ENCODE results near the gene RFTN1.
"Not testable (repeated sequence)": the region's sequence is repeated elsewhere in the genome, so short reads cannot be mapped to it uniquely, and the experiment has no call there.

The RFTN1 gene

DNA sequence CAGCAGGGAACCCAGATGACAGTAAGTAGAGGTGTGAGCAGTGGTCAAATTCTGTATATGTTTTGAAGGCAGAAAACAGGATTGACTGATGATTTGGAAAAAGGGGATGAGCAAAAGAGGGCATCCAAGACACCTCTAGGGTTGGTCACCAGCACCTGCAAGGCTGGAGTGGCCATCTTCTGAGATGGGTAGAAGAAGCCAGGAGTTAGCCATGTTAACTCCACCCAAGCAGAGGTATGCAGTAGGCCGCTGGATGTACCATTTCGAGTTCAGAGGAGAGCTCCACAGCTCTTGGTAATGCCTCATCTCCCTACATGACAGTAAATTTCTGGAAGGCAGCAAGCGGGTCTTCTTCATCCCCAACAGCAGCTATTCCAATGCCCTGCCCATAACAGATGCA lies 7.0 kb downstream of the RFTN1 start:
- no peak for DNase-seq

DNA sequence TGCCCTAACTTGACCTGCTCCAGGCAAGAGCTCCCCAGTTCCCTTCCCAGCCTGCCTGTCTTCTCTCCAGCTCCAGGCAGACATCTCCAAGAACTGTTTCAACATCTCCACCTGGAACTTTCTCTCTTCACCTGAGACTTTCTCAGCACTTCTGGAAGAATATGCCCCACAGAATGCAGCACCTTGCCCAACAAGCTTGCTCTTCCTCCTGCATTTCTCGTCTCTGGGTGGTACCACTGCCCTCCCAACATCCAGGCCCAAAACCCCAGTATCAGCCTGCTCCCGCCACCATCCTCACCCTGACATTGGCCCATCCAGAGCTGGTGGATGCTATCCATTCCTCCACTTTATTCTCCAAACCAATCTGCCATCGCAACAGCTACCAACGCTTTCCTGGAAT lies 8.8 kb downstream of the RFTN1 start:
- no peak for DNase-seq

DNA sequence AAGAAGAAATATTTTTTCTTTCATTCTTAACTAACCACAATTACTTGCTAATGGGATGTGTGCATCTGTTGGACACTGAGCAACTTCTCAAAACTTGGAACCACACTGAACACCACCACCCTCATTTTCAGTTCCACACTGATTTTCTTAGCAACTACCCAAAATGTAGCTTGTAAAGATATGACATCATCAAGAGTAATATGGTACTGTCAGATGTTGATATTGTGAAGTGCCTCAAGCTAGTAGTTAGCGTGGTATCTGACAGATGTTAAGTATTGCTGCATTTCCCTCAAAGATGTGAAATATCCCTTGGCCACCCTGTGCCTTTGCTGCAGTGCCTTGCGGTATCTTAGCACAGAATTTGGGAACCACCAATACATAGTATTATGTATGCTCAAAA lies 9.3 kb downstream of the RFTN1 start:
- DNase-seq: no peak

DNA sequence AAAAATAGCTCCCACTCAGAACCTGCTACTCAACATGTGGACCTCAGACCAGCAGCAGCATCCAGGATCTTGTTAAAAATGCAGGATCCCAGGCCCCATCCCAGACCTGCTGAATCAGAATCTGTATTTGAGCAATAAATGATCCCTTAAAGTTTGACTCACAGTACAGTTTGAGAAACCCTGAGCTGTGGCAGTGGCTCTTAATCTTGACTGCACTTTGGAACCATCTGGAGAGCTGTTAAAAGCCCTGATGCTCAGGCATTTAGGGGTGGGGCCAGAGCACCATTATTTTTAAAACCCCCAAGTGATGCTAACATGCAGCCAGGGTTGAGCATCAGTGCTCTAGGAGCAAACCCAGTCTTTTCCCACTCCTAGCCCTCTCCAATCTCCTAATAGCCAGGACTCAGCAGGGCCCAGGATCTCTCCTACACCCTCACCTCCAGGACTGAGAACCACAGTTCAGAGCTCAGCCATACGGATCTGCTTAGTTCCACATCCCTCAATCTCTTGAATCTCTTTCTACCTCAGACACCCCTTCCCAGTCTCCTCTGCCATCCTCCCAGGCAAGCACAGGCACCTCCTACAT lies 10.2 kb downstream of the RFTN1 start:
- no peak for DNase-seq

DNA sequence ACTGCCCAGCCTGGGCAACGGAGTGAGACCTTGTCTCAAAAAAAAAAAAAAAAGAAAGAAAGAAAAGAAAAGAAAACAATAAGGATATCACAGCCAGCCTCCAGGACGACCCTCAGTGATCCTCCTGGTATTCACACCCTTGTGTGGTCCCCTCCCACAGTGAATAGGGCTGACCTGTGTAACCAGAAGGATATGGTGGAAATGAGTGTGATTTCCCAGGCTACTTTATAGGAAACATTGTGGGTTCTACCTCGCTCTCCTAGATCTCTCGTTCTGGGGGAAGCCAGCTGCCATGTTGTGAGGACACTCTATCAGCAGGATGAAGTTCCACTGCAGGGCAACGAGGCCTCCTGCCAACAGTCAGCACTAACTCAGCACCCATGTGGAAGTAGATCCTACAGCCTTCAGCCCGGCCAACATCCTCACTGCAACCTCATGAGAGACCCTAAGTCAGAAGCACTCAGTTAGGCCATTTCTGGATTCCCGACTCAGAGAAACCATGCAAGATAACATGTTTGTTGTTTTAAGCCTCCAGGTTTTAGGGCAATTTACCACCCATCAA lies 11.1 kb downstream of the RFTN1 start:
- DNase-seq: no peak

DNA sequence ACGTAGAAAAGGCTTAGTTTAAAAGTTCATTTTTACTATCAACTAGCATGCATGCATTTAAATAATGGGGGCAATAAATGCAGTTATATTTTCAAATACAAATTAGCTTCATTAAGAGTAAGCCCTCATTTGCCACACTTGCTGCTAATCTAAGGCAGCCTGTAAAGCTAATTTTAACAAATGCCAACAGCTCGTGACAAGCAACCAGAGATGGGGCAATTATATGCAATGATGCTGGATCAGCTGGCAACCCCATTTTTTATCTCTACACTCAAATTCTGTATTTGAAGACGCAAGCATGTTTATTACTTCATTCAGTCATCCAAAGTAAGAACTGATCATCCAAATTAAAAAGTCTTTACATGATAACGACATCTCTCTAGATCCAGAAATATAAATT lies 12.1 kb downstream of the RFTN1 start:
- DNase-seq: no peak

DNA sequence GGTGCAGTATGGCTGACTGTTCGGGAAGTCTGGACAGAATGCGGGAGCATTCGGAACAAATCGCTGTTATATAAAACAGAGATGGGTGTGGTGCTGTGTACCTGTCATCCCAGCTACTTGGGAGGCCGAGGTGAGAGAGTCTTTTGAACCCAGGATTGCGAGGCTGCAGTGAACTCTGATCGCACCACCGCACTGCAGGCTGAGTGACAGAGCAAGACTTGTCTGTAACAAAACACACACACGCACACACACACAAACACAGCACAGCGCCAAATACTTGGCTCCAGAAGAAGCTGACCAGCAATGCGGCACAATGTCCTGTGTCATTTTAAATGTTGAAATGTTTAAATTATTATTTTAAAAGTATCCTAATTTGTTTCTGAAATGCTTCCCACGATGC lies 12.6 kb downstream of the RFTN1 start:
- no peak for DNase-seq

DNA sequence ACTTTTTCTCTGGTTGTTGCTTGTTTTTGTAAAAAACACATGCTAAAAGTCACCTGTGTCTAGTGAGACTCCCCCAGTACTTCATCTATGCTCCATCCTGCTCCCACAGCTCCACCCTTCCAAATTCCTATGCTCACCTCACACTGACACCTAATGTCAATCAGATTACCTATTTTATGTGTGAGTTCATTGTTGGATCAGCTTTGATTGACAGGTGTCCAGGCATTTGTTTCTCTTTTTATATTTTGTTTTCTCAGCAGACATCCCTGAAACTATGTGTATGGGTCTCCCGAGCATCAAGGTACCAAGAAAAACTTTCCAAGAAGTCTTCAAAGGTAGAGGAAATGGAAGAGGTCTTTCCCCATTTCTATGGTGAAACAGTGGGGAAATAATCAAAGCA lies 13.4 kb downstream of the RFTN1 start:
- no peak for DNase-seq

DNA sequence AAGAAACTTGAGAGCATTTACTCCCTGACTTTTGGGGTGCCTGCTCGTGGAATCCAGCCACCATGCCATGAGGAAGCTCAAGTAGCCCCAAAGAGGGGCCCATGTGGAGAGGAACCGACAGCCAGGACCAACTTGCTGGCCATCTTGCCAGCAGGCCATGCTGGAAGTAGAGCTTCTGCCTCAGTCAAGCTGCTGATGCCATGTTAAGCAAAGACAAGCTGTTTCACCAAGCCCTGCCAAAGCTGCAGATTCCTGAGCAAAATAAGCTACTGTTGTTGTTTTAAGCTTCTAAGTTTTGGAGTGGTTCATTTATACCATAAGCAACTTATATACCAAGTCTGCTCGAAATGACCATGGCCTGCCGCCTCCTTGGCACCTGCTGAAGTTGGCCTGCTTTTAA lies 14.1 kb downstream of the RFTN1 start:
- no peak for DNase-seq

DNA sequence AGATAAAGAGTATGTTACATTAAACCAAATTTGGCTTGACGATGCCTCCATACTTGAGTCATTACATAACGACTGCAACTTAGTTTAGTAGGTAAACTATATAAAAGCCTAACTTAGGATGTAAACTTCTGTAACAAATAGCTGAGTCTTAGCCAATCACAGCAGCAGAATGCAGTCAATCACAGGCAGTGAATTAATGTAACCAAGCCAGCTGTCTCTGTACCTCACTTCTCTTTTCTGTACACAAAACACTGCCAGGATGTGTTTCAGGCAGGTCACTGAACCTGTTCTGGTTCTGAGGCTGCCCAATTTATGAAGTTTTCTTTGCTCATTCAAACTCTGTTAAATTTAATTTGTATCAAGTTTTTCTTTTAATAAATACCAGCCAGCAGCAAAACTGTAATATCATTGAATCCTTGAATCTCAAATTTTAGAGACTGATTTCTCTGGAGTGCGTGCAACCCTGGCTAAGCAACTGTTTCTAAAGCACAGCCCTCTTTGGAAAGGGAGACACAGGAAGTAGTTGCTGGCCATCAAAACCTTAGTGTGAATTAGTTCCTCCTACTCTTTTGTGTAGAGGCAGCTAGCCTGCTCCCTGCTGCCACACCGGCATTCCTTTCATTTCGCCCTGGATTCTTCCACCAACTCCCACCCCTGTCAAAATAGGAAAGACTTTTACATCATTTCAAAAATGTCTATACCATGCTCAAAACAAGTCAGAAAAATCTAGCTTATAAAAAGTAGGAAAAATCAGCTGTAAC lies 15.2 kb downstream of the RFTN1 start:
- DNase-seq: no peak

DNA sequence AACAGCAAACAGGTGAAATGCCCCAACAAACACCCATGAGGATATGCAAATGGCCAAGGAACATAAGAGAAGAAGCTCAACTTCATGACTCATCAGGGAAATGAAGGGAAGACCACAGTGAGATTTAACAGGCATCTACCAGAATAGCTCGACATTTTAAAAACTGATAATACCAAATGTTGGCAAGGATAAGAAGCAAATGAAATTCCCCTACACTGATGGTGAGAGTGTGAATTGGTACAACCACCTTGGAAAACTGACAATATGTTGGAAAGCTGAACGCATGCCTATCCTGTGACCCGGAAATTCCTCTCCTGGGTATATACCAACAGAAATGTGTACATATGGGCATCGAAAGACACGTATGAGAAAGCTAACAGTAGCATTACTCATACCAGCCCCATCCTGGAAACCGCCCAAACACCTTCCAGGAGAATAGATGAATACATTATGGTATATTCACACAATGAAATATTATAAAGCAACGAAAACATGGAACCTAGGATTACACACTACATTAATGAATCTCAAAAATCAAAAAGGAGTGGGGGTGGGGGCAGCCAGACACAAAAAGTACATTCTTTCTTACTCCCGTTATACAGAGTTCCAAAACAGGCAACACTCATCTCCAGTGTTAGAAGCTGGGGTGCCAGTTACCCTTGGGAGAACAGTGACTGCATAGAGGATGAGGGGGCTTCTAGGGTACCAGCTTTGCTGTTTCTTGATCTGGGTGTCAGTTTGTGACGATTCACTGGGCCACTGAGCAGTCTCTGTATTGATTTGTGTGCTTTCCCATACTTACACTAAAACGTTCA lies 16.9 kb downstream of the RFTN1 start:
- no peak for DNase-seq

DNA sequence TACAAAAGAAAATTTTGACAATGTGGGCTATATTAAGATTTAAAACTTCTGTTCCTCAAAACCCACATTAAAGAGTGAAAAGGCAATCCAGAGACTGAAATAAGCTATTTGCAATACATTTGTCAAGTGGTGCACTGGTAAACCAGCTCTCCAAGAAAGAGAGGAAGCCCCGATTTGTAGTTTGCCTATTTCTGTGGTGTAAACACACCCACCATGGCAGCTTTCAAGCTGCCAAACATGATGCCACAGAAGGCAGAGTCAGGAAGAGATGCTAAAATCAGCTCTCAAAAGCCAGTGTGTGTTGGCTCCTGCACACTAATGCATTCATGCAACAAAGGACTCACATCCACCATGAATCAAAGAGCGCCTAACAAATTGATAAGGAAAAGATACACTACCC lies 17.5 kb downstream of the RFTN1 start:
- no peak for DNase-seq

DNA sequence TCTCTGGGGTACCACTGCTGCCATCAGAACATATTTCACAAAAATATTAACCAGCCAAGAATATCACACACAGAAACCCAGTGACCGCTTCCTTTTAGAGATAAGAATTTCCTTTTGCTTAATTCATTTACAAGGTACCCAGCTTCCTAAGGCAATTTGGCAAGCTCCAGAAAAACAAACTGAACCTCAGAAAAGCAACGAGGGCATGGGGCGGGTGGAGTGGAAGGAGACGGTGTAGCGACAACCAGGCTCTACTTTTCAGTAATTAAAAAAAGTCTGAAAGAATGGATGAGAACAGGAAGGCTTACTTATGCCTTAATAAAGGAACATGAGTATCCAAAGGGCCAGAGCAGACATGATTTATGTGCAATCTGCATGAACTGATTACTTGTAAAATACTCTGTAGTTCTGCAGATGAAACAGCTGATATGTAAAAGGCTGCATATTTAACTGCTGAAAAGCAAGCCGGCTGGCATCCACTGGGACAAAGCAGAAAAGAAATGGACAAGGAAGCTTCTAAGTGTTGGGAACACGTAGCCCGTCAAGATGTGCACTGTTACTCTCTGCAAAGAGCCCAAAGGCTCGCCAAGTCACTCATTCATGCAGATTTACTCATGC lies 18.6 kb downstream of the RFTN1 start:
- no peak for DNase-seq

DNA sequence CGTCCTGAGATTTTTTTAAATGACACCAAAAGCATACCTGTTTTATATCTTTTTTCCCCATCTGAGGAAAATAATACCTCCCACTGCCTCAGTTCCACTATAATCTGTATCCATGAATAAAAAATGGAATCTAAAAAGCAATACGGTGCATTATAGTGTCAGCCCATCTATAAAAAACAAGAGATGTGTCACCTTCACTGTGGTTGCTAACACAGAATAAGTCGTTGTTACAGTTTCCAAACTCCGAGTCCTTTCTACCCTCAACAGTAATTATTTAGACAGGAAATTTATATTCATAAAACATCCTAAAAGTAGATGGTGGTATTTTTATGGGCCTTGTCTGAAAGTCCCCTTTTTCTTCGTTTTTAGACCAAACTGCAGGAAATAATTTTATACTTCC lies 19.4 kb downstream of the RFTN1 start:
- no peak for DNase-seq

DNA sequence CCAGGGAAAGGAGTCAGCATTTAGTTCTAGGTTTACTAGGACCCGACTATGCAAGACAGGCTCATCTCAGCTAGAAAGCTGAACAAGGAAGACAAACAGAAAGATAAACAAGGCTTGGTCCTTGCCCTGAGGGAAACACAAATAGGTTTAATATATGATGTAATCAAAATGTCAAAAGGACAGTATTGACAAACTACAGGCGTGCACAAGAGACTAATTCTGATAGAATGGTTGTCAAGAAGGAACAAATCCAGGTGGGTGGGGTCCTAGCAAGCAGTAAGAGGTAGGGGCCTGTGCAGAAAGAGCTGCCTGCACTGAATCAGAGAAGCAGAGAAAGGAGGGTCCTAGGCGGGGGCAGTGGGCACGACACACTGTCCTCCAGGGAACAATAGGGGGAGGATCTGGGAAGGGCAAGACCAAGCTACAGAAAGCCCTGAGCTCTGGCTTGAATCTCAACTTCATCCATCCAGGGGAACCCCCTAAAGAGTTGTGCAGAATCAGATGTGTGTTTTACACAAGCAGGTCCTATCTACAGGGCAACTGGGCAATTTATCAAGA lies 23.4 kb downstream of the RFTN1 start:
- no peak for DNase-seq

DNA sequence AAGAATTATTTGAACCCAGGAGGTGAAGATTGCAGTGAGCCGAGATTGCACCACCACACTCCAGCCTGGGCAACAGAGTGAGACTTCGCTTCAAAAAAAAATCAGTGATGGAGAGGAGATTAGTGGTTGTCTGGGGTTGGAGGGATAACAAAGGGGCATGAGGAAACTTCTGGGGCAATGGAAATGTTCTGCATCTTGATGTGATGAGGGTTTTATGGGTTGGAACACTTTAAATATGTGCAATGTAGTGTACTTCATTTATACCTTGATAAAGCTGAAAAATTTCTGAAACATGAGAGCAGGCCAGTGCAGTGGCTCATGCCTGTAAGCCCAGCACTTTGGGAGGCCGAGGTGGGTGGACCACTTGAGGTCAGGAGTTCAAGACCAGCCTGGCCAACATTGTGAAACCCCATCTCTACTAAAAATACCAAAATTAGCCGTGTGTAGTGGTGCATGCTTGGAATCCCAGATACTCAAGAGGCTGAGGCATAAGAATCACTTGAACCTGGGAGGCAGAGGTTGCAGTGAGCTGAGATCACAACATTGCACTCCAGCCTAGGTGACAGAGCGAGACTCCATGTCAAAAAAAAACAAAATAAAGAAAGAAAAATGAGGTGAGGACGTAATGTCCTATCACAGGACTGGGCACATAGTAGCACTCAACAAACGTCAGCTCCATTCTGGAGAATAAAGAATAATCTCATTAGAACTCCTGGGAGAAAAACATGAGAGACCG lies 24.0 kb downstream of the RFTN1 start:
- DNase-seq: not testable (repeated sequence)

DNA sequence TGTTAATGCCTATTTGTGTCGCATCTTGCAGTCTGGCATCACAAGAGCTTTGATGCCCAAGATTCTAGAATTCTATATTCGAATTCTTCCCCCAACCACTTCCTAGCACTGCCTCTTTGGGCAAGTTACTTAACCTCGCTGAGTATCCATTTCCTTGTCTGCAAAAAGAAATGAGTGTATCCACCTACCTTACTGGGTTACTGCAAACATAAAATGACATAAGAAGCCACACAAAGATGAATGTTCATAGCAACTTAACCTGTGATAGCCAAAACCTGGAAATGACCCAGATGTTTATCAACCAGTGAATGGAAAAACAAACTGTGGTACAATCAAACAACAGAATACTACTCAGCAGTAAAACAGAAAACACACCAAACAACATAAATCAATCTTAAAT lies 24.9 kb downstream of the RFTN1 start:
- no peak for DNase-seq

DNA sequence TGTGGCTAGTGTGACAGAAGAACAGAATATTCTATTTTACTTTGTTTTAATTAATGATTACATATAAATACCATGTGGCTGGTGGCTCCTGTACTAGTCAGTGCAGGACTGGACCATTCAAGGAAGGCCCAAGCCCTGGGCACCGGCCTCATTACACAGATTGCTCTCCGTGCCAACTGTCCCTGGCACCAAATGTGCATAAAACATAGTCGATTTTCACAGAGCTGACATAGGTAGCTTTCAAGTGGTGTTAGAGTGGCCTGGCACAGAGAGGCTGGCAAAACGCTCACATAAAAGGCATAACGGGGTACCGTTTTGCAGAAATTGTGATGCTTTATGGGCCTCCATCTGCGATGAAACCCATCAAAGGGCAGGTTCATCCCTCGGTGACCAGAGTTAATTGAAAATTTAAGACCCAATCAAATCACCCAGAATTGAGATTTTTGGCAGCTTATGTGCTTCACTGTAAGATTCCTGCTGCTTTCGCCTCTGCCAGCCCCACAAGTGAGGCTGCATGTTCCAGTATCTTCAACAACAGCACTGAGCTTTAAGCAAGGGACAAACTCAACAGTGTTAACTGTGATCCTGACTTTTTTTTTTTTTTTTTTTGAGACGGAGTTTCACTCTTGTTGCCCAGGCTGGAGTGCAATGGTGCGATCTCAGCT lies 25.9 kb downstream of the RFTN1 start:
- no peak for DNase-seq

DNA sequence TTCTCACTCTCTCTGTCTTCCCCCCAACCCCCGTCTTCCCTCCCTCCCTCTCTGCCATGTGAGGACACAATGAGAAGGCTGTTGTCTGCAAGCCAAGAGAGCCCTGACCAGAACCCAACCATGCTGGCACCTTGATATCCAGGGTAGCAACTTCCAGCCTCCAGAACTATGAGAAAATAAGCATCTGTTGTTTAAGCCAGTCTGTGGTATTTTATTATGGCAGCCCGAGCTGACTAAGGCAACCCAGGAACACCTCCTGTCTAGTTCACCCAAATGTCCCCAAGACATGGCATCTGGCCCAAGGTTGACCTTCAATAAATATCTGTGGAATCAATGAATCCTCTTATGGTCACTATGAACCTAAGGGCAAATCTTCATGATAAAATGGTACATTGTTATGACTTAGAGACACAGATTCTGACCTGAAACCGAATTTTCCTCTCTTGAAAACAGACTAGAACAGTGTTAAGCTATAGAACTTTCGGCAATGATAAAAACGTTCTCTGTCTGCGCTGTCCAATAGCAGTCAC lies 26.5 kb downstream of the RFTN1 start:
- no peak for DNase-seq

DNA sequence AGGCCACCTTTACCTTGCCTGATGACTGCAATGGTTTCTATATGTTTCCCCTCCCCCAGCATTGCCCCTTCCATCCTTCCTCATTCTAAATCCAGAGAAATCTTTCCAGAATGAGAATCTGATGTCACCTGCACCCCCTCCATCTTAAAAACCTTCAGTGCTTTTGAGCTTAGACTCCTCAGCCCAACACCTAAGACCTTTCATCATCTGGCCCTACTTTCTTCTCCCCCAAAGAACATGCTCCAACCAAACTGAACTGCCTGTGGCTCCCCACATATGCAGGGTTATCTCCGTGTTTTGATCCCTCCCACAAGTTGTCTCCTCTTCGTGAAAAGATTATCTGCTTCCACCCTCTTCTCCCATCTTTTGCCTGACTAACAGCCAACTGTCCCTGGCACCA lies 27.3 kb downstream of the RFTN1 start:
- no peak for DNase-seq

DNA sequence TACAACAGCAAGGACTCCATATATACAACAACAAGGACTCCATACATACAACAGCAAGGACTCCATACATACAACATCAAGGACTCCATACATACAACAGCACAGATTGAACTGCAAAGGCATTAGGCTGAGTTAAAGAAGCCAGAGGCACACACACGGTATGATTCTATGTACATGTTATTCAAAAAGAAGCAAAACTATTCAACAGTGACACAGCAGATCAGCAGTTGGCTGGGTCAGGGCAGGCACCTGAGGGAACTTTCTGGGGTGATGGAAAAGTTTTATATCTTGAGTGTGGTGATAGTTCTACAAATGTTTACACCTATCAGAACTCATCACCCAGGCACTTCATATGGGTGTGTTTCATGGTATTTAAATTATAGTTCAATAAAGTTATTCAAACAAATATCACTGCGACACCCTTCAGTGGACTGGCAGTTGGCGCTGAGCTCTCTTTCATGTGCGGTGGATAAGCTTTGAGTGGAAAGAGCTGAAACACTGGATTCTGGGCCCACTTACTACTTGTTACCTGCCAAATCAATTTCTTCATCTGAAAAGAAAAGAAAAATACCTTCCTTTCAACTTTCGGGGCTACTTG lies 28.0 kb downstream of the RFTN1 start:
- no peak for DNase-seq

Data from NCI-H187 treated with DMSO at 0.1 percent for 48 hours (cell line).